Fibroblast of villous mesenchyme (primary cell): ENCODE results near the gene C1QL1. TPM values are rescaled to one million over a fixed set of nuclear protein-coding genes. Genes with fewer than 3 reads are reported as not detected.

Experiments used
- DNase-seq: peaks from one replicate; pipeline ENCODE4 v3.0.0-alpha.2; 2010; ENCODE audit warnings: low read depth
- H3K4me3 ChIP-seq: 2 replicates; pipeline ENCODE4 v1.5.1; 2011; ENCODE audit warnings: low read depth, mild to moderate bottlenecking, low read length
- total RNA-seq: library from RNA; depleted of rRNA; stranded (reverse); fragments of >200 nt; gene quantifications from 2 replicates; pipeline ENCODE4 v1.2.3, GENCODE V29; 2012
- TF ChIP-seq, protein P1 (sequence below): IDR thresholded peaks from 2 replicates; pipeline ENCODE4 v1.5.1; 2012; ENCODE audit warnings: low read depth, mild to moderate bottlenecking, low read length; ENCODE audit not compliant: insufficient read depth

The C1QL1 gene
- total RNA-seq, 1 donor = 0.43 TPM

- TF ChIP-seq, protein P1, sequence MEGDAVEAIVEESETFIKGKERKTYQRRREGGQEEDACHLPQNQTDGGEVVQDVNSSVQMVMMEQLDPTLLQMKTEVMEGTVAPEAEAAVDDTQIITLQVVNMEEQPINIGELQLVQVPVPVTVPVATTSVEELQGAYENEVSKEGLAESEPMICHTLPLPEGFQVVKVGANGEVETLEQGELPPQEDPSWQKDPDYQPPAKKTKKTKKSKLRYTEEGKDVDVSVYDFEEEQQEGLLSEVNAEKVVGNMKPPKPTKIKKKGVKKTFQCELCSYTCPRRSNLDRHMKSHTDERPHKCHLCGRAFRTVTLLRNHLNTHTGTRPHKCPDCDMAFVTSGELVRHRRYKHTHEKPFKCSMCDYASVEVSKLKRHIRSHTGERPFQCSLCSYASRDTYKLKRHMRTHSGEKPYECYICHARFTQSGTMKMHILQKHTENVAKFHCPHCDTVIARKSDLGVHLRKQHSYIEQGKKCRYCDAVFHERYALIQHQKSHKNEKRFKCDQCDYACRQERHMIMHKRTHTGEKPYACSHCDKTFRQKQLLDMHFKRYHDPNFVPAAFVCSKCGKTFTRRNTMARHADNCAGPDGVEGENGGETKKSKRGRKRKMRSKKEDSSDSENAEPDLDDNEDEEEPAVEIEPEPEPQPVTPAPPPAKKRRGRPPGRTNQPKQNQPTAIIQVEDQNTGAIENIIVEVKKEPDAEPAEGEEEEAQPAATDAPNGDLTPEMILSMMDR = no peak
- no peak overlapping the region for H3K4me3 ChIP-seq
- no peak for DNase-seq
These were observed 6.2 kb downstream of the C1QL1 start for GRCh38 chr17:44961921-44962350.

DNA sequence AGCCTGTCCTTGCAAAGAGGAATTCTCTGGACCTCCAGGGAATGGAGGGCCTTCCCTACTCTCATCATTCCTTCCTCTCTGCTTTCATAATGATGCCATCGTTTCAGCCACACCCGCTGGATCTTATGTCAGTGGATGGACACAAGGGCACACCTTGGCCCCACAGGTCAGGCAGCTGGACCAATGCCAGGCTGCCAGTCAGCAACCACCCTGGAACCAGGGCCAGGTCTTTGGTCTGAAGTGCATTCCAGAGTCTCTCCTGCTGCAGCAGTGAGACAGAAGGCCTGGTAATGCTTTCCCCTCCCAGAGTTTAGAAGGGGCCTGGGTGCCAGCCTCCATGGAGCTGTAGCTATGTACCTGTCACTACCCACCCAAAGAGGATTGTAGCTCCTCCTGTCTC is 7.4 kb downstream of the C1QL1 start:
- DNase-seq = no peak
- TF ChIP-seq, protein P1 = no peak

GRCh38 chr17:44959821-44960531 is 8.1 kb downstream of the C1QL1 start:
- no peak overlapping the region for H3K4me3 ChIP-seq
- no peak for DNase-seq
- TF ChIP-seq, protein P1 = no peak

More for the DNA sequence above, 7.4 kb downstream of the C1QL1 start:
- H3K4me3 ChIP-seq = no peak overlapping the region

DNA sequence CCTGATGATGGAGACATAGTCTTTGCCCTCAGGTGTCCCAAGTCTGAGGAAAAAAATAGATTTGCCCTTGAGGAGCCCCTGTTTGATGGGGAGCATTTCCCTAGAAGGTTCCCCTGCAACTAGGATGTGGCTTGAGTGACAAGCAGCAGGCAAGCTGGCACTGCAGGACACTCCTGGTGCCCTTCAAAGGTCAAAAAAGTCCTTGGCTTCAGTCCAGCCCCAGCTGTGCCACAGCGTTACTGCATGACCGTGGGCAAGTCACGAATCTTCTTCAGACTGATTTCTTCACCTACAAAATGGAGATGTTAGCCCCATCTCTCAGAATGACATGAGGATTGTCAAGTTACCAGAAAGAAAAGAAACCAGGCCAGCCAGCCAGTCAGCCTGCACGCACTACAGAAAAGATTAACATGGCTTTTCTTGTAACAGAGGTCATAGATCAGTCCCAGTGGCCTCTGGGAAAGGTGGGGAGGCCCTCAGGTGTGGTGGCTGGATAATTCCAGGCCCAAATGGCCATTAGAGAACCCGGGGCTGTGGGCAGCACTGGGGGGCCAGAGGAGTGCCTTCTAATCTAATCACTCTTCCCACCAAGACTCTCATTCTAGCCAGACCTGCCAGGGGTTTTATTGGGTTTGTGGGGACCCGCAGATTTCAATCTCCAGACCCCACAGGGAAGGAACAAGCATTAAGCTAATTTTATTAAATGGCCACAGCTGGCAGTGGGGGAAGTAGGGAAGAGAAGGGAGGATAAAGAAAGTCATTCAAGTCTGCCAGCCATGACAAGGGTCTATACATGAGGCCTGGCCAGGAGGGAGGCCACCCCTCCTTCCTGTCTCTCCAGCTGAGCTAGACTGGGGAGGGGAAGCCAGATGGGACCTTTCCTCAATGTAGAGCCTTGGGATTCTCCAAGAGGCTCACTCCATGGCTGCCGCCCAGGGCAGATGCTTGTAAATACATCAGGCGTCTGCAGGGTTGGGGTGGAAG is 10.8 kb downstream of the C1QL1 start:
- DNase-seq = no peak
- TF ChIP-seq, protein P1 = no peak

DNA sequence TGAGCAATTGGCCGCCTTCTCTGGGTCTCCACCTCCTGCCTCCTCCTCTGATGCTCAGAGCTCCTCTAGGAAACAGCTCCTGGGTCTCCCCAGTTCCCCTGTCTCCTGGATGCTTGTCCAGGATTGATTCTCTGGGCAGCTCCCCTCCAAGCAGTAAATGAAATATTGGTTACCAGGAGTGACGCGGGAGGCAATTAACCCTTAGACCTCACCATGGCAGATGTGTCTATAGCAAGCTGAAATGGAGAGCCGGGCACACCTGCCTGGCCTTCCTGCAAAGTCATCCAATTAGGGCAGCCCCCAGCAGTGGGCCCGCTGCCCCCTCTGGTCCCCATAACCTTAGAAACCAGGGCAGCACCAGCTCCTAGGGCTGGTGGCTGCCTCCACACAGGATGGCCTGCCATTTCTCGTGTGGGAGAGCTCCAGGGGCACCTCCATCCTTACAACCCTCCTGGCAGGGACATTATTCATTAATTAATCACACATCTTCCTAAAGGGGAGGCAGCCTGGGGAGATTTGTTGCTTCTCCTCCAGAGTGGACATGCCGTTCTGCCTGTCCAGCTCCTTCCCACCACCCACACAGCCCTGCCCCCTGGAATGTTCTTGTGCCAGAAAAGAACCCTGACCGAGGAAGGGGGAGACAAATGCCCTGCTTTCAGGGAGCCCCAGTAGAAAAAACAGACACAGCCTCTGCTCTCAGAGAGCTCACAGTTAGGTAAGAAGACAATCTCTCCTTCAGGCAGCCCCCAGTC is 12.3 kb downstream of the C1QL1 start:
- TF ChIP-seq, protein P1 = no peak
- no peak overlapping the region for H3K4me3 ChIP-seq
- DNase-seq = no peak

More for the DNA sequence above, 10.8 kb downstream of the C1QL1 start:
- H3K4me3 ChIP-seq = no peak overlapping the region

DNA sequence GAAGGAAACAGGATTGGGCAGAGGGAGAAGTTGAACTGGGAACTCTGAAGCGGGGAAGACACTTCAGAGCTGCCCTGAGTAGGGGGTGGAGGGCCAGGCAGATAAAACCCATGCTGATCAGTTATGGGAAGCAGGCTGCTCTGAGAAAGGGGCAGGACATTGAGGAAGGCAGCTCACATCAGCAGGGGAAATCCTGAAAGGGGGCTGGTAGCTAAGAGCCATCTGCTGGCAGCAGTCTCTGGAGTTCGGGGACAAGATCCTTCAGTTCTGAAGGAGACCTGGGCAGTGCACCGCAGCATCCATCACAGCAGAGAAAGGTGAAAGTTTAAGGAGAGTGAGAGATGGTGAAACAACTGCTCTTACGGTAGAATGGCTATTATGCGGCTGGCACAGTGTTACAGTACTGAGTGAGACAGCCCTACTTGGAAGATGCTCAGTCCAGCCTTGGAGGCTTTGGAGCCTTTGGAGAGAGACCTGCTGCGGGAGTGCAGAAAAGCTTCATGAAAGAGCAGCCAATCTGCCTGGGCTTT is 15.1 kb downstream of the C1QL1 start:
- no peak for DNase-seq
- H3K4me3 ChIP-seq = no peak overlapping the region
- TF ChIP-seq, protein P1 = no peak
